Tibial nerve (tissue), 4 donors: ENCODE data around the gene MEIOC.

Source experiments
- EP300 ChIP-seq, 2 donors: sonication (generic); formaldehyde crosslinking; IDR thresholded peaks; one replicate each; pipeline ENCODE4 v1.6.1; 2017; ENCODE audit warnings: antibody characterized with exemption in 2 of 2, mild to moderate bottlenecking in 1 of 2
- TF ChIP-seq, protein P1 (sequence below), 5 experiments: fragments of 200-600 bp in 3 of 5; fragments of 450-650 bp in 2 of 5; sonication (generic) in 3 of 5; IDR thresholded peaks; one replicate each; pipeline ENCODE4 v1.5.1; 2016 to 2019; ENCODE audit warnings: antibody characterized with exemption in 5 of 5, mild to moderate bottlenecking in 3 of 5, moderate library complexity in 2 of 5

DNA sequence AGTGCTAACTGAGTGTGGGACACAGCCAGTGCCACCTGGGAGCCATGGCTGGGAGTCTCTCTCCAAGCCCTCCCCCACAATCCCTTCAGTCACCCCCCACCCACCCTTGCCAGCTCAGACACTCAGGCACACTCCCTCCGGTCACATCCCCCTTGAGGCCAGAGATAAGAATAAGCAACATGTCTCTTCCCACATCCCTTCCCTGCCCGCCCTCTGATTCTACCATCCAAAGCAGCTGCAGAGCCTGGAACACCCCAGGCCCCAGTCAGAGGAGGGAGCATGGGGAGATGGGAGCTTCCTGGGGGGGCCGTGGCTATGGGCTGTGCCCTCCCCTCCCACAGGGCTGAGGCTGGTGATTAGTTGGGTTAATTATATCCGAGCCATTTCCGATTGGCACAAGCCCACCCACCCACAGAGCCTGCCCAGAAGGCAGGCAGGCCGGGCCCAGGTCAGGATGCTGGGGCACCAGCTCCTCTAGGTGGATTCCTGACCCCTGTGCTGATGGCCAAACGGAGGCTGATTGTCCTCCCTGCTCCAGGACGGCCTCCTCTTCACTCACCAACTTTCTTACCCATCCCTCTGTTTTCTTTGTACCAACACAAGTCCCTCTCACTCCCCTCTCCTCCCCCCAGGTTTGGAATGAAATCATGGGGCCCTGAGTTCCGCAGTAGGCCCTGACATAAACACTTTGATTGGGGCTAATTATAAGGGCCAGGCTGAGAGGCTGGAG, 28.6 kb upstream of the MEIOC start:
- TF ChIP-seq, protein P1, sequence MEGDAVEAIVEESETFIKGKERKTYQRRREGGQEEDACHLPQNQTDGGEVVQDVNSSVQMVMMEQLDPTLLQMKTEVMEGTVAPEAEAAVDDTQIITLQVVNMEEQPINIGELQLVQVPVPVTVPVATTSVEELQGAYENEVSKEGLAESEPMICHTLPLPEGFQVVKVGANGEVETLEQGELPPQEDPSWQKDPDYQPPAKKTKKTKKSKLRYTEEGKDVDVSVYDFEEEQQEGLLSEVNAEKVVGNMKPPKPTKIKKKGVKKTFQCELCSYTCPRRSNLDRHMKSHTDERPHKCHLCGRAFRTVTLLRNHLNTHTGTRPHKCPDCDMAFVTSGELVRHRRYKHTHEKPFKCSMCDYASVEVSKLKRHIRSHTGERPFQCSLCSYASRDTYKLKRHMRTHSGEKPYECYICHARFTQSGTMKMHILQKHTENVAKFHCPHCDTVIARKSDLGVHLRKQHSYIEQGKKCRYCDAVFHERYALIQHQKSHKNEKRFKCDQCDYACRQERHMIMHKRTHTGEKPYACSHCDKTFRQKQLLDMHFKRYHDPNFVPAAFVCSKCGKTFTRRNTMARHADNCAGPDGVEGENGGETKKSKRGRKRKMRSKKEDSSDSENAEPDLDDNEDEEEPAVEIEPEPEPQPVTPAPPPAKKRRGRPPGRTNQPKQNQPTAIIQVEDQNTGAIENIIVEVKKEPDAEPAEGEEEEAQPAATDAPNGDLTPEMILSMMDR (IDR thresholded peaks at IDR 0.05) = no peak
- TF ChIP-seq EP300 (IDR thresholded peaks at IDR 0.05) = no peak
